ENCODE data around the gene DCAF5.

The DCAF5 gene

DNA sequence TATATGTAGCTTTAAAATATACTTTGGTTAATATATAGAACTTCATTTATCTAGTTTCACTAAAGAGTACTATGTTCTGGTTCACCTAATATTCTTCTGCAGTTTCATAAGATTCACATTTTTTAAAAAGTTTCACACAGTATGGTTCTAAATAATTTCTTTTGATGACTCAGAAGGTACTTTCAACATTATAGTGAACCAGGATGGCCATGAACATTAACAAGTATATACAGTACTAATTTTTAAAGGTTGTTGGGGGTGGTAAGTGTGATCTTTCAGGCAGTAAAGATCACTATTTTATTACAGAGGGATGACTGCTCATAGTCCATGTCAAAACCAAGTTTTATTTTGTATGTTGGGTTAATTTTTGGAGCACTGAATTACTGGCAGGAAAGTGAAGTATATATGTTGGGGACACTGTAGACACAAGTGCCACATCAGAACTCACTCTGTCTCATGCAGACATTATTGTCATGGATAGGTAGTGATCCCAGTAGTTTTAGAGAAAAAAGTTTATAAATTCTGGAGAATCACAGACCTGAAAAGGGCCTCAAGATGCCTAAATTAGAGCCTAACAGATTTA lies 60.0 kb downstream of the DCAF5 start:
- in situ Hi-C loops (cut with MboI; ENCODE audit: low sequenced_read_pairs, unreplicated experiment) = loop anchor here (10.0 kb wide), 1 partner anchor 178 kb away; no protein-coding TSS in a partner anchor

GRCh38 chr14:69091695-69092094 lies 61.2 kb downstream of the DCAF5 start:
- in situ Hi-C loops (cut with MboI; ENCODE audit: low sequenced_read_pairs, unreplicated experiment) = loop anchor here (10.0 kb wide), 1 partner anchor 177 kb away; no protein-coding TSS in a partner anchor

More for the DNA sequence above, 60.0 kb downstream of the DCAF5 start:
- DNase-seq (ENCODE audit: low spot score) = no peak
- no peak for TF ChIP-seq CTCF (IDR thresholded peaks at IDR 0.05; ENCODE audit: borderline replicate concordance, control extremely low read depth, extremely low read depth, insufficient read depth, missing control alignments)

DNA sequence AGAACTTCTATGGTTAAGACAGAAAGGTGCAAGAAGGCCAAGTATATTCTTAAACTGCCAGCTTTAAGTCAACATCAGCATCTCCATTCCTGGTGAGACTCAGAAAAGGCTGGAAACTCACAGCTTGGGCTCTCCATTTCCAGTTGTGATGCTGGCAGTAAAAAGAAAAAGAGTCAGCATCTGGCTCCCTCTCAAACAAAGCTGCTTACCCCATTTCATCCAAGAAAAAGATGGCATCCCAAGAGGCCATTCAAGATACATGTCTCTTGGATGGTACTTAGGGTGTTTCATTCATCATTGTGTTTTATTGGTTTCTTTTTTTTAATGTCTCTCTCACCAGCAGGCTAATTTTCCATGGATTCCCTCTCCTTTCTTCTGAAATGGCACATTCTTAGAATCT lies 61.9 kb downstream of the DCAF5 start:
- DNase-seq (ENCODE audit: low spot score) = no peak
- in situ Hi-C loops (cut with MboI; ENCODE audit: low sequenced_read_pairs, unreplicated experiment) = loop anchor here (10.0 kb wide), 1 partner anchor 176 kb away; no protein-coding TSS in a partner anchor

More at GRCh38 chr14:69091695-69092094, 61.2 kb downstream of the DCAF5 start:
- DNase-seq (ENCODE audit: low spot score) = no peak
- no peak for TF ChIP-seq CTCF (IDR thresholded peaks at IDR 0.05; ENCODE audit: borderline replicate concordance, control extremely low read depth, extremely low read depth, insufficient read depth, missing control alignments)

DNA sequence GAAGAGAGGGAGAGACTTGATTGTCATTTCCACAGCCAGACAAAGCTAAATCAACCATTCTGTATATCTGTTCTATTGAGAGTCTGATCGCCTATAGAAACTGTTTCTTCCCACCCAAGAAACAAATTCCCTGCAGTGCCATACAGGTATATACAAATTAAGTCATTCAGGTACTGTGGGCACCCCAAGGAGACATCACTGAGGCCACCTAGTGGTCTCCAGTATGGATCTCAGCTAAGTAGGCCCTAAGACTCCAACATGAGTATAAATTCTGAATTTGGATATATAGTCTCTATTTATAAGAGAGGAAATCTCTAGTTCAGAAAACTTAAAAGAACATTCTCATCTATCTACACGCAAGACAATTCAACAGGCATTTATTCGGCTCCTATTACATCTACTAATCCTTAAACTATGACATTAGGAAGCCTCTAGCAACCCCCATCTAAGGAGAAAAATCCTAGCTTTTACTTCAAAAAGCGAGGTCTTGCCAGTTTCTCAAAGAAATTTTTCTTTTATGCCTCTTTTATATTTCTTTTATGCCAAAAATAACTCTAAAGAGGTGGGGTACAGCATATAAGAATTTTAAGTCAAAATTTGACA lies 62.6 kb downstream of the DCAF5 start:
- in situ Hi-C loops (cut with MboI; ENCODE audit: low sequenced_read_pairs, unreplicated experiment) = loop anchor here (10.0 kb wide), 1 partner anchor 175 kb away; no protein-coding TSS in a partner anchor
- peak; percentile 17 for DNase-seq (ENCODE audit: low spot score)
- peak; percentile 29 for TF ChIP-seq CTCF (IDR thresholded peaks at IDR 0.05; ENCODE audit: borderline replicate concordance, control extremely low read depth, extremely low read depth, insufficient read depth, missing control alignments)

More for the DNA sequence above, 61.9 kb downstream of the DCAF5 start:
- TF ChIP-seq CTCF (IDR thresholded peaks at IDR 0.05; ENCODE audit: borderline replicate concordance, control extremely low read depth, extremely low read depth, insufficient read depth, missing control alignments) = no peak

- TF ChIP-seq CTCF (IDR thresholded peaks at IDR 0.05; ENCODE audit: borderline replicate concordance, control extremely low read depth, extremely low read depth, insufficient read depth, missing control alignments) = no peak
- in situ Hi-C loops (cut with MboI; ENCODE audit: low sequenced_read_pairs, unreplicated experiment) = no loop called here
- DNase-seq (ENCODE audit: low spot score) = no peak
These were observed 63.9 kb downstream of the DCAF5 start for GRCh38 chr14:69089046-69089445.

GRCh38 chr14:69088586-69088985 lies 64.3 kb downstream of the DCAF5 start:
- TF ChIP-seq CTCF (IDR thresholded peaks at IDR 0.05; ENCODE audit: borderline replicate concordance, control extremely low read depth, extremely low read depth, insufficient read depth, missing control alignments) = no peak
- in situ Hi-C loops (cut with MboI; ENCODE audit: low sequenced_read_pairs, unreplicated experiment) = no loop called here
- no peak for DNase-seq (ENCODE audit: low spot score)

Data from GM13976 (cell line).